Measurements from ENCODE around the gene MROH9.

Gene MROH9

GRCh38 chr1:170893655-170894297 is 41.6 kb upstream of the MROH9 start:
- H3K4me3 ChIP-seq (ENCODE audit: low read depth, low read length) = no peak overlapping the region
- ChIA-PET CTCF (no interaction called here), POLR2A (no interaction called here)

More at GRCh38 chr1:170893655-170894297, 41.6 kb upstream of the MROH9 start:
- Histone ChIP-seq H3K9me3 (ENCODE audit: control insufficient read depth, insufficient read depth, low read depth, low read length) (no peaks in the 10 kb centered on the region), H3K36me3 (ENCODE audit: control insufficient read depth in 2 of 2, insufficient read depth in 1 of 2, low read length in 2 of 2) (no peaks in the 10 kb centered on the region), H3K4me1 (ENCODE audit: control insufficient read depth, insufficient read depth, low read length) (no peaks in the 10 kb centered on the region), H3K27ac (ENCODE audit: extremely low read depth, low read depth, low read length) (no peak overlapping the region)
- no peak for TF ChIP-seq ZBTB11 (tag by site-specific recombination; conservative IDR thresholded peaks at IDR 0.05; ENCODE audit: low read depth)
- no peak for TF ChIP-seq PRDM6 (tag by site-specific recombination; IDR thresholded peaks at IDR 0.05)
- TF ChIP-seq HOXD13 (CRISPR knock-in tag; IDR thresholded peaks at IDR 0.05; ENCODE audit: borderline replicate concordance) = no peak
- TF ChIP-seq ZNF776 (tag by site-specific recombination; IDR thresholded peaks at IDR 0.05; ENCODE audit: borderline replicate concordance) = no peak
- TF ChIP-seq ZNF280C (tag by site-specific recombination; IDR thresholded peaks at IDR 0.05) = no peak
- no peak for TF ChIP-seq ZEB2 (tag by site-specific recombination; IDR thresholded peaks at IDR 0.05)
- no peak for TF ChIP-seq ZNF513 (tag by site-specific recombination; IDR thresholded peaks at IDR 0.05)
- no peak for TF ChIP-seq TCF7L2 (IDR thresholded peaks at IDR 0.05; ENCODE audit: borderline replicate concordance, low read depth, low read length)
- no peak for TF ChIP-seq BCL11B (tag by site-specific recombination; IDR thresholded peaks at IDR 0.05; ENCODE audit: low read depth)
- TF ChIP-seq ZNF398 (tag by site-specific recombination; IDR thresholded peaks at IDR 0.05) = no peak
- no peak for TF ChIP-seq KLF16 (tag by site-specific recombination; IDR thresholded peaks at IDR 0.05)
- TF ChIP-seq ZNF791 (tag by site-specific recombination; IDR thresholded peaks at IDR 0.05) = no peak
- TF ChIP-seq PRDM1 (tag by site-specific recombination; IDR thresholded peaks at IDR 0.05) = no peak
- TF ChIP-seq INSM2 (tag by site-specific recombination; IDR thresholded peaks at IDR 0.05) = no peak
- TF ChIP-seq ZNF777 (tag by site-specific recombination; IDR thresholded peaks at IDR 0.05; ENCODE audit: borderline replicate concordance) = no peak
- TF ChIP-seq ZNF26 (tag by site-specific recombination; IDR thresholded peaks at IDR 0.05) = no peak
- TF ChIP-seq ZNF24 (tag by site-specific recombination; IDR thresholded peaks at IDR 0.05) = no peak
- TF ChIP-seq ZNF585B (tag by site-specific recombination; IDR thresholded peaks at IDR 0.05) = no peak

Measured in HEK293 (cell line).